AG04450 (cell line): ENCODE measurements around the gene SLC12A9. TPM values are rescaled to one million over a fixed set of nuclear protein-coding genes. Genes with fewer than 3 reads are reported as not detected.

Experiments
- CTCF ChIA-PET: fragments of 300-600, 350-600 bp; formaldehyde crosslinking; extraction: SDS; loops from one replicate; lab custom pipeline; 2022; ENCODE audit warnings: antibody characterized with exemption, inconsistent platforms; lab: Charles Lee
- POLR2A ChIA-PET: fragments of 350-600 bp; formaldehyde crosslinking; extraction: SDS; loops from one replicate; lab custom pipeline; 2021; ENCODE audit warnings: antibody characterized with exemption, inconsistent platforms; lab: Yijun Ruan, JAX
- DNase-seq: peaks from one replicate; pipeline ENCODE4 v3.0.0-alpha.2; 2011; ENCODE audit warnings: low read depth, low spot score
- H3K27ac ChIP-seq: one replicate; pipeline ENCODE4 v1.5.1; 2012; ENCODE audit warnings: low read depth, low read length, control low read depth
- H3K27me3 ChIP-seq: one replicate; pipeline ENCODE4 v1.6.0; 2012; ENCODE audit warnings: low read length; ENCODE audit not compliant: control insufficient read depth, insufficient read depth
- H3K4me3 ChIP-seq: 2 replicates; pipeline ENCODE4 v1.5.1; 2011; ENCODE audit warnings: mild to moderate bottlenecking, low read depth, low read length, control low read depth
- H3K9me3 ChIP-seq: 2 replicates; pipeline ENCODE4 v1.5.1; 2012; ENCODE audit warnings: low read length; ENCODE audit not compliant: control insufficient read depth, insufficient read depth
- CTCF ChIP-seq: IDR thresholded peaks from 2 replicates; pipeline ENCODE4 v1.5.1; 2011; ENCODE audit warnings: low read depth, low read length, control low read depth, inconsistent platforms
- polyA plus RNA-seq: library from polyadenylated mRNA; depleted of rRNA; stranded (reverse); fragments of >200 nt; gene quantifications from 2 replicates; pipeline ENCODE4 v1.2.3, GENCODE V29; 2011; rRNA removed
- small RNA-seq: library from RNA; depleted of rRNA; stranded (forward); fragments of <200 nt; gene quantifications from one replicate; pipeline ENCODE3, GENCODE V24; 2012; ENCODE audit warnings: low read depth; ENCODE audit not compliant: insufficient read length

SLC12A9 gene
- polyA plus RNA-seq, 1 experiment: 10.8 TPM

GRCh38 chr7:100911484-100911883 lies 59.0 kb downstream of the SLC12A9 start:
- H3K4me3 ChIP-seq: no peak overlapping the region
- H3K9me3 ChIP-seq: no peaks in the 10 kb centered on the region; the same call in 1 of the 2 replicates
- H3K27ac ChIP-seq: no peak overlapping the region
- no peak for TF ChIP-seq CTCF
- H3K27me3 ChIP-seq: no peaks in the 10 kb centered on the region
- no peak for DNase-seq
- CTCF ChIA-PET: no interaction called here
- POLR2A ChIA-PET: no interaction called here

GRCh38 chr7:100914208-100914878 lies 61.8 kb downstream of the SLC12A9 start:
- Histone ChIP-seq H3K27ac (no peak overlapping the region), H3K27me3 (peaks cover 2% of the 10 kb centered on the region), H3K9me3 (no peaks in the 10 kb centered on the region), H3K4me3 (no peak overlapping the region)
- ChIA-PET CTCF (no interaction called here), POLR2A (no interaction called here)
- no peak for DNase-seq
- TF ChIP-seq CTCF: no peak

GRCh38 chr7:100914879-100915447 lies 62.5 kb downstream of the SLC12A9 start:
- no peak for DNase-seq
- no peak for TF ChIP-seq CTCF
- H3K27me3 ChIP-seq: peaks cover 2% of the 10 kb centered on the region
- no peaks in the 10 kb centered on the region for H3K9me3 ChIP-seq
- no peak overlapping the region for H3K27ac ChIP-seq
- no peak overlapping the region for H3K4me3 ChIP-seq
- ChIA-PET POLR2A (no interaction called here), CTCF (no interaction called here)

Small RNA genes lying within 50 kb of the gene (small RNA-seq; reads per million reads assigned to genes)
- not detected for gene RN7SL549P
- not detected for gene RN7SL750P

Other genes starting within 250 kb of the SLC12A9 start
- 9.1 and 10.0 TPM in 2 replicates for gene MOSPD3, start 240.2 kb upstream of the SLC12A9 start, polyA plus RNA-seq
- gene TFR2, start 211.2 kb upstream of the SLC12A9 start, polyA plus RNA-seq: 0.05 and 0.06 TPM in 2 replicates
- not detected in 2 replicates for gene ACTL6B, start 196.3 kb upstream of the SLC12A9 start, polyA plus RNA-seq
- 68.4 and 114 TPM in 2 replicates for gene GNB2, start 179.0 kb upstream of the SLC12A9 start, polyA plus RNA-seq
- 4.4 and 5.2 TPM in 2 replicates for gene GIGYF1, start 158.5 kb upstream of the SLC12A9 start, polyA plus RNA-seq
- gene POP7, start 146.6 kb upstream of the SLC12A9 start, polyA plus RNA-seq: 17.7 and 20.0 TPM in 2 replicates
- gene EPO, start 132.2 kb upstream of the SLC12A9 start, polyA plus RNA-seq: not detected in 2 replicates
- gene ZAN, start 119.1 kb upstream of the SLC12A9 start, polyA plus RNA-seq: not detected in 2 replicates
- gene EPHB4, start 25.2 kb upstream of the SLC12A9 start, polyA plus RNA-seq: 43.8 and 46.5 TPM in 2 replicates
- gene TRIP6, start 14.7 kb downstream of the SLC12A9 start, polyA plus RNA-seq: 65.9 and 67.3 TPM in 2 replicates
- gene SRRT, start 22.4 kb downstream of the SLC12A9 start, polyA plus RNA-seq: 42.4 and 51.8 TPM in 2 replicates
- 0.48 and 1.3 TPM in 2 replicates for gene UFSP1, start 37.0 kb downstream of the SLC12A9 start, polyA plus RNA-seq
- 0.24 and 0.35 TPM in 2 replicates for gene ACHE, start 43.2 kb downstream of the SLC12A9 start, polyA plus RNA-seq
- not detected in 2 replicates for gene MUC3A, start 96.8 kb downstream of the SLC12A9 start, polyA plus RNA-seq
- 1.8 and 2.8 TPM in 2 replicates for gene MUC12, start 116.9 kb downstream of the SLC12A9 start, polyA plus RNA-seq
- not detected in 2 replicates for gene MUC17, start 167.4 kb downstream of the SLC12A9 start, polyA plus RNA-seq
- 4.0 and 5.3 TPM in 2 replicates for gene TRIM56, start 232.8 kb downstream of the SLC12A9 start, polyA plus RNA-seq